HUDEP-2 (cell line): ENCODE data around the gene ST6GALNAC1.

Experiments used
- DNase-seq, 76 experiments: peaks; one replicate each; lab custom pipeline; 2025; ENCODE audit not compliant: unreplicated experiment in 76 of 76; lab: John Stamatoyannopoulos, UW

Gene ST6GALNAC1

GRCh38 chr17:76585033-76585648, 58.4 kb downstream of the ST6GALNAC1 start:
- DNase-seq = no peak

- DNase-seq = no peak
Observed at GRCh38 chr17:76584427-76585032, 59.0 kb downstream of the ST6GALNAC1 start.

- no peak for DNase-seq
Observed at GRCh38 chr17:76582660-76583059, 60.9 kb downstream of the ST6GALNAC1 start.

GRCh38 chr17:76581515-76581914, 62.0 kb downstream of the ST6GALNAC1 start:
- DNase-seq = no peak

GRCh38 chr17:76579281-76579680, 64.3 kb downstream of the ST6GALNAC1 start:
- no peak for DNase-seq

- DNase-seq = no peak
Observed at GRCh38 chr17:76578376-76578775, 65.2 kb downstream of the ST6GALNAC1 start.

- DNase-seq = no peak
Observed at GRCh38 chr17:76577876-76578275, 65.7 kb downstream of the ST6GALNAC1 start.

GRCh38 chr17:76576189-76576588, 67.4 kb downstream of the ST6GALNAC1 start:
- no peak for DNase-seq

GRCh38 chr17:76575570-76575969, 68.0 kb downstream of the ST6GALNAC1 start:
- DNase-seq = no peak
